Suppressor macrophage treated with lipopolysaccharide for 4 hours (primary cell): ENCODE results near the gene MPPED1.

Experiments used
- DNase-seq: peaks from one replicate; pipeline ENCODE4 v3.0.0-alpha.2; 2020

Gene MPPED1

DNA sequence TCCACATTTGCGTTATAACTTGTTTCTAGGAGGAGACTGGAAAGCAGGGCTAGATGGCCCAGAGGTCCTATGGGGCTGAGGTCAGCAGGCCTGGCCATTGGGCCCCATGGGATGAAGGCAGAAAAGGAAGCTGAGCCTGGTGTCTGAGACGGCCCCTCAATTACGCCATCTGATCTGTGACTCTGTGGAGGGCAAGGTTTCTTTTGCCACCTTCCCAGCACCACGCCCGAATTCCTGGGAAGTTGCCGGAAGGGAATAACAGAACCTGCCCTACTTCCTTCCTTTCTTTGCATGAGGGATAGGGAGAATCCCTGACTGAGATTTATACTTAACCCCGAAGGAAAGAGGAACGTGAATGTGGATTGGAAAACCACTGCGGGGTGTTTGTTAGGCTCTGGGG lies 118.1 kb downstream of the MPPED1 start:
- no peak for DNase-seq

DNA sequence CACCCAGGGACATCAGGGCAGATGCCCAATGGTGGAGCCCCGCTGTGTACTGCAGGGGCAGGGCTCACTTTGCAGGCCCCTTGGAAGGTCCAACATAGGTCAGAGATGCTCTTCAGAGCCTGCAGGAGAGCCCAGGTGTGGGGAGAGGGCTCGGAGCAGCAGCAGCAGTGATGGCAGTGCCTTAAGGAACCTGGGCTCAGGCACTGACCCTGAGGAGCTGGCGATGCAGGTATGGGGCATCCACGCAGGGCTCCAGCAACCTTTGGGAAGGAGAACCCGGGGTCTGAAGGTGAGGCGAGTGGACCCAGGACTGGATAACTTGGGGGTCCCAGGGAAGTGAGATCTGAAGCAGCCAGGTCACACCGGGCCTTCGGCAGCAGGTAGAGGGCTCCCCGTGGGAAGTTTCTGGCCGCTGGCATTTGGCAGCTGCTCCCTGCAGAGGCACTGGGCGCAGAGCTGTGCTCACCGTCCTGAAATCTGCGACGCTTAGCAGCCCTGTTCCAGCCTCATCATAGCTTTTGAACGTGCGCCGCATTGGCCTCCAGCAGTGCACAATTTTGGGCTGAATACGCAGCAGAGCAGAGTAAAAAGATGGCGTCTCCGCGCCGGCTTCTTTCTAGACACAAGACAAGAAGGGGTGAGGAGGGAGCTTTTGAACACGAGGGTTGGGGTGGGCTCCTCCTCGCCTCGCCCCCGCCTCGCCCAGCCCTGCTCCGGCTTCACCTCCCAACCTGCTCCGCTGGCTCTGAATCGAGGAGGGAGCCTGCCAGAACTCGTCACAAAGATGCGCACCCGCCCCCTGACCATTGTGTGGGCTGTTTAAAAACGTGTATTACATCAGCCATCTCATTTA lies 118.8 kb downstream of the MPPED1 start:
- no peak for DNase-seq

DNA sequence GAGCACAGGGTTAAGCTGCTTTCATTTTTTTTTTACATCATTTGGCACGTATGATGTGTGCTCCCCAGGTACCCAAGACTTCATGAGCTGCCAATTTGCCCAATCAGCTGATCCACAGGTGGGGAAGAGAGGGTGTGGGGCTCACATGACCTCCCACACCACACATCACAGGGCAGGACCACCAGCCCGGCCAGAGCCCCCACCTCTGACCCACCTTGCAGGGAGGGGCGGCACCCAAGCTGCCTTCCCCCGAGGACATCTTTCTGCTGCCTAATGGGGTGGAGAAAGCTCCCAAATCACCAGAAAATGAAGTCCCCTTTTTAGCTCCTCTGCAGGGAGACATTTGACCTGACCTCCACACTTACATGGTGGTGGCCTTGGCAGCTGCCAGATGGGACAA lies 119.8 kb downstream of the MPPED1 start:
- no peak for DNase-seq

DNA sequence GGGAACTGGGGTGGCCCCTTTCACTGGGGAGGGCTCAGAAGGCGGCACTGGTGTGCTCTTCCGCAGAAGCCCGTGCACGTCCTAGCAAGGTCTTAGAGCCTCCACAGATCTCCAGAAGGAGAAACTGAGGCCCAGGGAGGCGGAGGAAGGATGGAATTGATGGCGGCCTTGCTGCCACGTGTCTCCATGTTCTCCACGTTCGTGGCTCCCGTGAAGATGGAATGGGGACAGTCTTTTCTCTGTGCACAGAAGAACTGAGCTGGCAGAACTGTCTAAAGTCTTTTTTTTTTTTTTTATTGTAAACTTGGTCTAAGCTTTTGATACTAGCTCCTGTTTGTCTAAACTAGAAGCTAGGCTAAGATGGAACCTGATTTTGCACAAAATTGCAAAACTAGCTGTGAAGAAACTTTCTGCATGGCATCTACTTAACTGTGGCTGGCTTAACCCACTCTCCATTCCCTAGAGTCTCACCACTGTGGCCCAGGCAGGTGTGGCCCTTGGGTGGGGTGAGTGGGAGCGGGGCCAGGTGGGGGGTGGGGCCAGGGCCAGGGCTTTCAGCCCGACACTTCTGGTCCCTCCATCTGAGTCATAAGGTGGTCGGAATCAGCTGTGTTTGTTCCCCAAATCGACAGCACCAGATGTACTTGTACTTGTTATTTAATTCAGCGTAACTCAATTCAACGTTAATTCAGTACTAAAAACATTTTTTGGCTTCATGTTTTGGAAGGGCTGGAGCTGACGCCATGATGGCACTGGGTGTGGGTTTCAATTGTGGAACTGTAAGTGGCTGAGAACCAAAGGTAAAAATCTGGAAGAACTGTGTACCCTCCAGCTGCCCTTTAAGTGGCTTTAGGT lies 120.7 kb downstream of the MPPED1 start:
- no peak for DNase-seq

DNA sequence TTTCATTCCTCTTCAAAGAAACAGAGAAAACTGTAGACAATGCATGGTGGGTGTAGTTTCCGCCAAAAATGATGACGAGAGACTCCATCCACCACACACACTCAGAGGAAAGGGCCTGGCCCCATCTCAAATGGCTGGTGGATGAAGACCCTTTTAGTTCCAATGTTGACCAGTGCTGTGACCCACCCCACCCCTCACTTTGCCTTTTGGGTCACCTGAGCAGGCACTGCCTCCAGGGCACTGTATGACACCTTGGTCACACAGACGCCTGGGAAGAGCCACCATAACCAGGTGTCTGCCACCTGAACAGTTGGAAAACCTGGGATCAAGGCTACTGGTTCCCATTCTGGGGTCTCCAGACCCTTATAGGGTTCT lies 121.3 kb downstream of the MPPED1 start:
- DNase-seq: no peak

DNA sequence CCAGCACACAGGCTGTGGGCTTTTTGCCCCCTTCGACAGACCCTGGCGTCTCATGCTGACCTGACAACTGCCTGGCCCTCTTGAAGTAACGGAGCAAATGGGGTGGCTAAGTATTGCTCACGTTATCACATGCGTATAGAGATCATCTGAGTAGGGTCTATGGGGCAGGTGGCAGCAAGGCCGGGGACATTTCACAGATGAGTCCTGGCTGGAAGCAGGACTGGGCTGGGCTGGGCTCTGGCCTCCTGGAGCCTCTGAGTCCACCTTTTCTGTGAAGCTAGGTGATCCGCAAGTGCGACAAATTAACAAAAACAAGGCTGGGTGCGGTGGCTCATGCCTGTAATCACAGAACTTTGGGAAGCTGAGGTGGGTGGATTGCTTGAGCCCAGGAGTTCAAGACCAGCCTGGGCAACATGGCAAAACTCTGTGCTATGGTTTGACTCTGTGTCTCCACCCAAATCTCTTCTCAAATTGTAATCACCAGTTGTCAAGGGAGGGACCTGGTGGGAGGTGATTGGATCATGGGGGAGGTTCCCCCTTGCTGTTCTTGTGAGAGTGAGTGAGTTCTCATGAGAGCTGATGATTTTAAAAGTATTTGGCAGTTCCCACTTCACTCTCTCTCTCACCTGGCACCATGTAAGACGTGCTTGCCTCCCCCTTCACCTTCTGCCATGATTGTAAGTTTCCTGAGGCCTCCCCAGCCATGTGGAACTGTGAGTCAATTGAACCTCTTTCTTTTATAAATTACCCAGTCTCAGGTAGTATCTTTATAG lies 122.0 kb downstream of the MPPED1 start:
- no peak for DNase-seq

DNA sequence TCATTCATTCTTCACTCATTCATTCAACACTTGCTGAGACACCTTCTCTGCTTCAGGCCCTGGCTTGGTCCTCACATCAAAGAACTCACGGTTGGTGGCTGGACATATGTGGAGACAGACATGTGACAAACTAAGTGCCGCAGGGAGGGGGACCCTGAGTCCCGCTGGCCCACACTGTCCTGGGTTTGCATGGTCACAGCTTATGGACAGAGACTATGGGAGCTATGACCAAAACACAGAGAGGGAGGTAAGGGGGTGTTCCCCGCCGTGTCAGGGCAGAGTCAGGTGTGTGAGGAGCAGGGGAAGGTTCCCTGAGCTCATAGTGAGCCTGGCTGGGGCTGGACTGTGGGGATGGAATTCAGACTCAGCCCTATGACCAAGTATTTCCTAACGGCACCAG lies 123.1 kb downstream of the MPPED1 start:
- no peak for DNase-seq

DNA sequence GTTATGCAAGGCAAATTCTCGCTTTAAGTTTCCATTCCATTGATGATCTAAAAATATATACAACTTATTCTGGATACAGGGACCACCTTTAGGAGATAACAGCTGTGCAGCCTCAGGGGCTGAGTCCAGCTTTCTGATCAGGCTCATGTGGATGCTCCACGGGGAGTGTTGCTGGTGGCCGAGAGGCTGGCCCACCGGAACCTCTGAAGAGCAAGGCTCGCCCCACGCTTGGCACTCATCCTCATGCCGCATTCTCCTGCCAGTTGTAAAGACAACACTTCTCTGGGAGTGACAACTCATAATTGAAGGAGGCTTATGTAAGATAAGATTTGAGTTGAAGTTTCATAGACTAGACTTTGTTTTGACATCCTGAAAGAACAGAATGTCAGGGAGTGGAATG lies 123.5 kb downstream of the MPPED1 start:
- no peak for DNase-seq

DNA sequence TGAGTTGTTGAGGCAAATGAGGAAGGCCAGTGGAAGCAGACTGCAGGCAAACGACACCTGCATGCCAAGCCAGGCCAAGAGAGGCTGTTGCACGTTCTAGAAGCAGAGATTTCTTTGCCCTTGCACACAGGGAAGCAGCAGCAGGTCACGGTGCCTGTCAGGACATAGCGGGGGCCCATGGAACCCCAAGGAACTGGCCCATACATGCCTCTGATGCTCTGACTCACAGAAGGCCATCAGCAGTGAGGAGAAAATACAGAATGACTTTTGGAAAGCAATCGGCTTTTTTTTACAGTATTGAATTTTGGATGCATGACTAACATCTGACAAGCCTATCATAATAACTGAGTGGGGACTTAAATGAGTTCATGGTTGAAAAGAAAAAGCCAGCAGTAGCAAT lies 123.9 kb downstream of the MPPED1 start:
- no peak for DNase-seq

DNA sequence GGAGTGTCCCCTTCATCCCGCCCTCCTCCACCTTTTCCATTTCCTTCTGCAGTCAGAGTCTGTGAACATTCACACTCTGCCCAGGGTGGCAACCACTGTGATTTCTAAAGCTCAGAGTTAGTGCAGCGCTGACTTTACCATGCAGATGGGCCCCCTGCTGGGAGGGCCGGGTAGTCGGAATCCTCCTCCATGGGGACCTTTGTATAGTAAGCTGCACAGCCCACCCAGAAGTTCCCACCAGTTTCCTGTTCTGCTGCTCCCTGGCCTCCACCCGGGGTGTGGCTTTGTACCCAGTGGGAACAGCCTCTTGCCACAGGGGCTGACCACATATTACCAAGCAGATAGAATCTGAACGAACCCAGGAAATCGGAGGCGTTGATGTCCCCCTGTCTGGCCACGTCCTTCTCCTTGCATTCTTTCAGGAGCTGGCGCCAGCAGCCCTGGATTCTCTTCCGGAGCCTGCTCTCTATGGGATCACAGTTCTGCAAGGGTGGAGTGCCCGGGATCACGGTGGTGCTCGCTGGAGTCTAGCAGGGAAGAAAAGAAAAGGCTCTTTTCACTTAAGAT lies 125.3 kb downstream of the MPPED1 start:
- no peak for DNase-seq

DNA sequence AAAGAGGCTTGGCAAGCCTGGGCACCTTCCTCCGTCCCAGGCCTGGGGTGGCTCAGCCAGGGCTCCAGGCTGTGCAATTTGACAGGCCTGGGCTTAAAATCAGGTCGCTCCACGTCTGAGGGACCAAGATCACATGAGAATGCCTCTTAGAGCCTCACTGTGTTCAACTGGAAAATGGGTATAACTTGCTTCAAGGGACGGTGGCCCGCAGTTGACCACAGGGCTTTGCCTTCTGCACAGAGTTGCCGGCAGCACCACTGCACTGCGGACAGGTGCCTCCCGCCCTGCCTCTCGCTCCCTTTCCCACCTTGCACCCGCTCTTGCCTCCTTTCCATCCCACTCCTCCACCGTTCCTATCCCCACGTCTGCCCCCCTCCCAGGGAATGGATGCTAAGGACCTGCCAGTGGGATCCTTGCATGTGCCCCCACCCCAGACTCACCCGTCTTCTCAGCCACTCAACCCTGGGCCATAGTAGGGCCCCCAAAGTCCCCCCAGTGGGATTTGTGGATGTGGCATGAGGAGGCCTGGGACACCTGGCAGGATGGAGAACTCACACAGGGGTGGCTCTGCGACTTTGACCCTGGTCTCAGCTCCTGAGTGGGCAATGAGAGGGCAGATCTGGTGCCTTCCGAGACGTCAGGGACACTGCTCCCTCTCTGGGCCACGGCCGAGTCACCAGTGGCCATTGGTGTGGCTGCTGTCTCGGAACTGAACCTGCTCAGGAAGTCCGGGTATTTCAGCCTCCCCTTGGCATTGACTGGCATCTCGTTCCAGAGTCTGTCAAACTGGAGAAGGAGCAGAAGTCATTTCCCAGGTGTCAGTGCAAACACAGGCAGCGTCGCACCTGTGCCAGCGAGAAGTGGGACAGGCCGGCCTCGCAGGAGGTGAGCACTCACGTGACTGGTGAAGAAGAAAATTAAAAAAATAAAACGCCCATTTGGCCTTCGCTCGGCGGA lies 128.0 kb downstream of the MPPED1 start:
- DNase-seq: no peak

DNA sequence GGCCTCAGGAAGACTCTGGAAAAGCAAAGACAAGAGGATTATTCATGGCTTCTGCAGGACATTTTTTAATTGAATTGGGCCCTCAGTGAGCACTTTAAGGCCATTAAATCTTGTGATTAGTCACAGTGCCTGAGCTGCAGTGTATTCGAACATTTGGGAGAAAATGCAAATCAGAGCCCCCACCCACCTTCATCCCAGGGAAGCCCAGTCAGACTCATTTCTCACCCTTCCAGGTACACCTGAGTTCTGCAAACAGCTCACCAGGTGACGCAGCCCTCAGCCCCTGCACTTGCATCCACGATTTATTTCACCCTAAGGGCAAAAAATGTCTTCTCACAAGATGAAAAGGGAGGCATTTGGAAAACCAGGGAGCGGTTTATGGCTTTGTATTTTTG lies 128.7 kb downstream of the MPPED1 start:
- DNase-seq: no peak

DNA sequence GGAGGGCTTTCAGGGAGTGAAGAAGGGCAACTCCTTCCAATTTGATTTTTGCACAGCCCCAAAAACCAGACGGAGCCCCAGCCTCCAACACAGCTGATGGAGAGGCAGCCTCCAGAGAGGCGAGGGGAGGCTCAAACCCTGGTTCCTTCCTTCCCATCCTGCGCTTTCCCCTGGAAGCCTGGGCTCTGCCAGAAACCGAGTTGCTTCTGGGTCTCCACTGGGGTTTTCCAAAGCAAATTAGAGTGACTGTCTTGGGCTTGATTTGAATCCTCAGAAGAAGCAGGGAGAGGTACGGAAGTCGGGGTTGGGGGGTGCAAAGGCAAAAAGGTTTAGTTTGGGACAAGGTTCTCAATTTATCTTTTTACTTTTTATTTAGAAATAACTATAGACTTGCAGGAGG lies 129.2 kb downstream of the MPPED1 start:
- DNase-seq: no peak

DNA sequence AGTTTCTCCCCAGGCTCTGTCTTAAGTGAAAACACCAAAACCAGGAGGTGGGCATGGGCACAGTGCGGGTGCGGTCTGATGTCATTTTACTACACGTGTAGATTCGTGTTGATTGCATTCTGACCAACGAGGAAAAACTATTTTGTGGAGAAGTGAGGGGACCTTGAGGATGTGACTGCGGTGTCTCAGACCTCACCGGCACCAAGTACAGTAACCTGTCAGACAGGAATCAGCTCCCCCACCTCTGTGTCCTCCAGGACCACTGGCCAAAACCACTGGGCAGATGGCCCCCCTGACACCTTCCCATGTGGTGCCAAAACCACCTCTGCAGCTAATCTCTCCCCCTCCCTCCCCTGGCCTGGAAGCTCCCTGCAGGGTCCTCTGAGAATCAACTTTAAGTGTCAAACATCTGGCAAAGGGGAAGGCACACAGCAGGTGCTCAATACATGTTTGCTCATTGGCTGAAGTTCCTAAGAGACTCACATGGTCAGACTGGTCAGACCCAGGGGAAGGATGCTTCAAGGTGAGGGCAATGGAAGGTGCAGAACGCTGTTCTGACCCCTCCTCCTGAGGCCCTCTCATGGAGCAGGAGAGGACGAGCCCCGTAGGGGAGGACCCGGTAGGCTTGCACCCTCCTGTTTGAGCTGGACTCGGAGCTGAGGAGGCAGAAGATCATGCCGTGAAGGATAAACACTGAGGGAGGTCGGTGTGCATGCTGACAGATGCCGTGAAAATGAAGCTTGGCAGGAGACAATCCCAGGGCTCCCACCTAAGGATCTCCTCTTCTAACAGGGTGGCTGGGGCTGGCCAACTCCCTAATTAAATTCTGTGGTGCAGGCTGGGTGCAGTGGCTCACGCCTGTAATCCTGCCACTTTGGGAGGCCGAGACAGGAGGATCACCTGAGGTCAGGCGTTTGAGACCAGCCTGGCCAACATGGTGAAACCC lies 129.9 kb downstream of the MPPED1 start:
- no peak for DNase-seq

DNA sequence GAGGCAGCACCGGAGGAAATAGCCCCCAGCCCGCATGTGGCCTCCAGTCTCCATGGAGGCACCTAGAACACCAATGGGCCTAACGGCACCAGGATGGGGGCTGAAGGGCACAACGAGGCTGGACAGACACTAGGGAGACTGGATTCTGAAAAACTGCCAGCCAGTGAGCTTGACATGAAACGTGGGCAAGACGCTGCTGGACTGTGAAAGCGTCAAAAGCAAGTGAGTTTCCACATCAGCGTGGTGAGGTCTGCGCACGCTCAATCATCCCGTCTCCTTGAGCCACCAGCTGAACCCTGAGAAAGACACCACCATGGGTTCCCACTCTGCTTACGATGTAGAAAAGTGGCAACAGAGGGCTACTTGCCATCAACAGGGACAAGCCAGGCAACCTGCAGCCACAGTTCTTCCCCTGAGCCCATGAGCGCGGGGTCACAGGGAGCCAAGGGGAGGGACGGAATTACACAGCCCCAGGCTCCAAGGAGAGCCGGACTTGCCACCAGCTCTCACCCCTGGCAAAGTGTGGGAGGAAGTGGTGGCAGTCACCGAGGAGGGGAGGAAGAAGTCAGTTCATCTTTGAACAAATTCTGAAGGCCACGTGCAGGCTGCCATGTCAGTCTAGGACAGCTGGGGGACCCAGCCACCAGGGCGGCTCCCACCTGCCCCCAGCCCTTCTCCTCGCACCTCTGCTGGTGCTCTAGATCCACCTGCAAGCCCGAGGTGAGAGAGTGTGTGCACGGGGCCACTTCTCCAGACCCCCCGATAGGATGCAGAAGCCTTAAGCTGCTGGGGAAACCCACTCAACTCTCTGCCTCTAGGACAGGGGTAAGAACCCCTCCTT lies 131.1 kb downstream of the MPPED1 start:
- DNase-seq: no peak

DNA sequence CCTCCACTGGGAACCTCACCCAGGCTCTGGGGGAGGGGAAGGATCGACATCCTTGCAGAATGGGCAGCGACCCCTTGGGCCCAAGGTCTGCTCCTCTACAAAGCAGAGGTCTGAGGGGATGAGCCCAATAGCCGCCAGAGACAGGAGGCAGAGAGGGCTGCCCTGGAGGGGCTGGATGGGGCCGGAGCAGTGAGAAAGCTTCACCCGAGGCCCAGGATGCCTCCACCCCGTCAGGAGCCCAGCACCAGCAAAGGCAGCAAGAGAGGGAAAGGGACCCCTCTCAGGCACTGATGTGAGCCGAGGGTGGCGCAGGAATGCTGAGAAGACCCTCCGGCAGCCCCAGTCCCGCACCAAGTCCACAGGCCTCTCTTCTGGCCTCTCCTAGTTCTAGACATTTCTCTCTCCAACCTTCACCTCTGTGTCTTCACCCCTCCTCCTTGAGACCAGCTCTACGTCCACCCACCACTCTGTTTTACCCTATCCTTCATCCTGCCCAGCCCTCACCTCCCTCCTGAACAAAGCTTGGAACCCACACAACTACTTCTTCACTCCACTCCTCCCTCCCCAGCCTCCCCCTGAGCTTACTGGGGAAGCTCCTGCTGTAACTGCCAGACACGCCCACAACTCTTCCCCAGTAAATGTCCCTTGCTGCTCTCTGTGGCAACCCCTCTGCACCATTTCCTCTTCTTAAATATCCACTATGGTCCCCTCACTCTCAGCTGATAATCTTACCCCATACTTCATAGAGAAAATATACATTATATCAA lies 131.9 kb downstream of the MPPED1 start:
- no peak for DNase-seq

DNA sequence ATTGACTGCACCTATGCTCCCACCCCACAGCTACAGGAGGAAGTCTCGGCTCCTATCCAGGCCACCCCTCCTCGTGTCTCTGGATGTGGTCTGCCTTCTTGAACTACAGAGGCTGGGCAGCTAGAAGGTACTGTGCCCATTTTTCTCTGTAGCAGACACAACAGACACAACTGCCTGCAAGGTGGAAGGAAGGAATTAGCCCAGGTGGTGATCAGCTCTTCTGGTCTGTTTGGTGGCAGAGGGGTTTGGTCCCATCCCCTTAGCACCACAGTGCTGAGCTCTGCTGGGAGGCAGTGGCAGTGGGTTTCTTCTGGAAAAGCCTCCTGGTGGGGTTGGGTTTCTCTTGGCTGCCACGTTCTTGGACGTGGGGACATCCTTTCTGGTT lies 132.5 kb downstream of the MPPED1 start:
- DNase-seq: no peak

DNA sequence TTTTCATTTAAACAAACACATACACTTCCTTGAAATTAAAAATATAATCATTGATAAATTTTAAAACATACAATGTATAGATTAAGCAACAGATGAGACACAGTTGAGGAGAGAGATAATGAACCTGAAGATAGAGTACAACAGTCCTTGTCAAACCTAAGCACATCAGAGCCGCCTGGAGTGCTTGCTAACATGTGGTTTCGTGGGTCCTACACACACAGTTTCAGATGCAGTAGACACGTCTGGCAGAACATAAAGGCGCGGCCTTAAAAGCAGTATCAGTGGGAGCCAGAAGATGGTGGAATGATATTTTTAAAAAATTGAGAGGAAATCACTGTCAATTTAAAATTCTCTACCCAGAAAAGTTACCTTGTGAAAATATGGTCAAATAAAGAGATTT lies 134.4 kb downstream of the MPPED1 start:
- DNase-seq: no peak

DNA sequence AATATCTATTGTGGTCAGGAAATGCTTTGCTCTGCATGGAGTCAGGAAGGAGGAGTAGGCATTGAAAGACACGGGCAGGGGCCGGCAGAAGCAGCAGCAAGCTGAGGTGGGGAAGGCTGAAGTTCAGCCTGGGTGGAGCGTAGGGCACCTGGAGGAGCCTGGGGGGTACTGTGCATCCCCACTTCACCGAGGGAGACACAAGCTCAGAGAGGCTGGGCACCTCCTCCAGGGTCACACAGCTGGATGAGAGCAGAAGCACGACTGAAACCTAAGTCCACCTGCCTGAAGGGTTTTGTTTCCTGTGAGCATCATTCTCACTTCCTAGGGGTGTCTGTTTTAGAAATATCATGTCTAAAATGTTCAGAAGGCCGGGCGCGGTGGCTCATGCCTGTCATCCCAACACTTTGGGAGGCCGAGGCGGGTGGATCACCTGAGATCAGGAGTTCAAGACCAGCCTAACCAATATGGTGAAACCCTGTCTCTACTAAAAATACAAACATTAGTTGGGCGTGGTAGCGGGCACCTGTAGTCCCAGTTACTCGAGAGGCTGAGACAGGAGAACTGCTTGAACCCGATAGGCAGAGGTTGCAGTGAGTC lies 138.3 kb downstream of the MPPED1 start:
- DNase-seq: no peak
